Spinal cord (tissue), 10 donors: Measurements from ENCODE around the gene GMCL1. TPM values are rescaled to one million over a fixed set of nuclear protein-coding genes. Genes with fewer than 3 reads are reported as not detected.

Experiments used
- DNase-seq, 6 donors: peaks; one replicate each; pipeline versions ENCODE4 v3.0.0 to v3.0.0-alpha.2; 2013 to 2015; ENCODE audit warnings: low spot score in 6 of 6, low read depth in 4 of 6
- H3K27ac ChIP-seq: one replicate; pipeline ENCODE4 v1.5.1; 2013; ENCODE audit warnings: low read depth, low read length, control low read depth
- H3K27me3 ChIP-seq: one replicate; pipeline ENCODE4 v1.6.1; 2013; ENCODE audit warnings: low read length; ENCODE audit not compliant: control insufficient read depth, insufficient read depth
- H3K36me3 ChIP-seq: one replicate; pipeline ENCODE4 v1.6.1; 2013; ENCODE audit warnings: low read length; ENCODE audit not compliant: control insufficient read depth, insufficient read depth
- H3K4me1 ChIP-seq: one replicate; pipeline ENCODE4 v1.6.1; 2013; ENCODE audit warnings: low read length; ENCODE audit not compliant: control insufficient read depth, insufficient read depth
- H3K4me3 ChIP-seq: one replicate; pipeline ENCODE4 v1.5.1; 2013; ENCODE audit warnings: low read depth, low read length, control low read depth
- H3K9me3 ChIP-seq: one replicate; pipeline ENCODE4 v1.6.1; 2013; ENCODE audit warnings: low read length; ENCODE audit not compliant: control insufficient read depth, insufficient read depth
- WGBS: methylation state at CpG from one replicate; pipeline ENCODE4 v1.1.5; 2013; ENCODE audit warnings: missing lambda C conversion rate; ENCODE audit not compliant: insufficient coverage; 5-methylcytosine and 5-hydroxymethylcytosine counted together
- polyA plus RNA-seq, 2 donors: library from polyadenylated mRNA; unstranded; fragments of 120-200 nt; gene quantifications; one replicate each; pipeline ENCODE4 v1.2.1, GENCODE V29; 2013; ENCODE audit not compliant: insufficient read length in 2 of 2
- total RNA-seq, 2 donors: library from RNA; depleted of rRNA in 1 of 2; stranded (reverse); fragments of 120-200 nt in 1 of 2; fragments of >200 nt in 1 of 2; gene quantifications; one replicate each; pipeline versions ENCODE4 v1.2.3 to v1.2.4, GENCODE V29; 2013 to 2014
- donor health status: healthy.

Gene GMCL1
- total and polyA plus RNA-seq, 4 donors: 12.7 to 17.2 (median 14.1) TPM

DNA sequence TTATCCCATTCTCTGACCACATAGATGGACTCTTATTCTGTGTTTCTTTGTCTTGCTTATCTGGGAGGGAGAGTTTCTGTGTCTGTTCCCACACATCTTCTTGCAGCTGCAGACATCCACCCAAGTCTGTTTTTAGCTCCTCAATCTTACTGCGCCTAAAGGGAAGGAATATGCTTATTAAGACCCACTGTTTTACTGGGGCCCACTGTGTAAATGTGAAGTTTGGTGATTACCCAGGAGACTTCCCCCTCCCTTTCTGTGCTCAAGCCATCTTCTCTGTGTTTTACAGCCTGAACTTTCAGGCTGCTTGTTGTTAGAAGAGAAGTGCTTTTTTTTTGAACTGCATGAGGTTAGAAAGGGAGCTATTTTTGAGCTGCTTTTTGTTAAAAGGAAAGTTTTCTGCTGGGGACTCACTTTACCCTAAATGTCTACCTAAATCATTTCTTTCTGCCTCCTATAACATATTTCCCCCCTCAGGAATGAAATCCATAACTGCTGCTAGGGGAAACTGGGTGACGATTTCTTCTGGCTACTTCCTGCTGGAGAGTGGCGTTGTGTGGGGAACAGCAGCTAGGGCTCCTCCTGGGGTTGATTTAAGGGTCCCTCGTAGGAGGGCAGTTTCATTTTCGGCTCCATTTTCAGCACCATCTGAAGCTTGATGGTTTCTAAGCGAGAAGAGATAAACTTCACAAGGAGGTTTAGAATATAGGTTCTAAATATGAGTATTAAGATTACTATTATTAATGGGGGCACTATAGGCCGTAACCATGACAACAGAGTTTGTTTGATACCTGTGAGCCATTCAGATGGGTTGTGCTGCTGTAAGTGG lies 39.5 kb upstream of the GMCL1 start:
- 20% methylated on average over 1 of the region's 7 CpGs for WGBS
- H3K27ac ChIP-seq: peak overlapping the region; percentile 91
- no peaks in the 10 kb centered on the region for H3K9me3 ChIP-seq
- peak overlapping the region; percentile 18 for H3K4me3 ChIP-seq
- no peaks in the 10 kb centered on the region for H3K27me3 ChIP-seq
- no peaks in the 10 kb centered on the region for H3K36me3 ChIP-seq
- peak in 3 of 6 donors; percentile 38 to 82 (median 60) for DNase-seq
- H3K4me1 ChIP-seq: peaks cover 5% of the 10 kb centered on the region

DNA sequence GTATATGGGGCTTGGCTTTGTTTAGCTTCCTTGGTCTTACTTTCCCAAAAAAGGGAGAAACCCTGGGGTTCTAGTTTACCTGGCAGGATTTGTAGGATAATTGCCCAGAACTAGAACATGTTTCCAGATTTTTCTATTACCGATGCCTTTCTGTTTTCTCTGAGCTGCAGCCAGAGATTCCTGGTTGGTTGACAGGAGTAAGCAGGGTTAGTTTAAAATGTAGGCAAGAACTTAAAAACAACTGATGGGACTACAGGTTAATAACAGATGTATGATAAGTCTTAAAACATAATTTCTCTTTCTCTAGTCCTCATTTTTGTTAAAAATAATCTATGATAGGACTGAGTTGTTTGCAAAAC lies 38.9 kb upstream of the GMCL1 start:
- Histone ChIP-seq H3K4me1 (peaks cover 5% of the 10 kb centered on the region), H3K4me3 (peak overlapping the region; percentile 18)
- no CpG with 5 or more reads among the region's 1 CpG for WGBS

DNA sequence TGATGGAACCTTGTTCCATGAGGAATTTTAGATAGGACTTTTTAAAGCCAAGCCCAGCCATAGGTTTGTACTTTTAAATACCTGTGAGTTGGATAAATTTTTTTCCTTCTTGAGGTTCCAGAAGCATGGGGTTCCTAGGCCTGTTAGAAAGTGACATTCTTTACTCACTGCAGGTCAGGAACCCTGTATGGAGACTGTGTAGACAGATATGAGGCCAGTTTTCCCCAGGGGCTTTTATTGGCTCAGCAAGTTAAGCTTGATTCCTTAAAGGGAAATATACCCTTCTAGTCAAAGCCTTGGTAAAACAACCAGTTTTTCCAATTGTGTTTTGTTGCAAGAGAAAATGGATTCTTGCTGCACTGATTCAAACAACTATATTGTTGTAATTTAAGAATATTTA lies 38.4 kb upstream of the GMCL1 start:
- Histone ChIP-seq H3K4me3 (no peak overlapping the region), H3K27me3 (no peaks in the 10 kb centered on the region), H3K27ac (peak overlapping the region; percentile 91), H3K36me3 (no peaks in the 10 kb centered on the region), H3K4me1 (peaks cover 5% of the 10 kb centered on the region), H3K9me3 (no peaks in the 10 kb centered on the region)
- peak in 2 of 6 donors; percentile 6 to 23 for DNase-seq

More for the DNA sequence above, 38.9 kb upstream of the GMCL1 start:
- no peaks in the 10 kb centered on the region for H3K27me3 ChIP-seq
- peak overlapping the region; percentile 91 for H3K27ac ChIP-seq
- no peak for DNase-seq
- no peaks in the 10 kb centered on the region for H3K9me3 ChIP-seq
- no peaks in the 10 kb centered on the region for H3K36me3 ChIP-seq

DNA sequence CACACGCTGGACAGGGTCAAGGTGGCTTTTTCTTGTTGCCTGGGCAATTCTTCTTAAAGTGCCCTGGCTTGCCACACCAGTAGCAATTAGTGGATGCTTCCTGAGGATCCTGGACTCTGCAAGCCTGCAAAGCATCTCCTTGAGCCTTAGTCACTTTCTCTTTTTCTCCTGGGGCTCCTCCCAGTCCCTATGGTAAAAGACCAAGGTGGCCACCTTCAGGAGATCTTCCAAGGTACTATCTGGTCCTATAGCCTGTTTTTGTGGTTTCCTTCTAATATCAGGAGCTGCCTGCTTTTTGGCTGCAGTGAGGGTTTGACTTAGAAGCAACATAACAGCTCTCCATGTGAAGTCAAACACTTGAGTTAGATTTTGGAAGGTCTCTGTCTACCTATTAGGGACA lies 33.3 kb upstream of the GMCL1 start:
- Histone ChIP-seq H3K9me3 (no peaks in the 10 kb centered on the region), H3K27ac (no peak overlapping the region), H3K4me3 (no peak overlapping the region), H3K36me3 (no peaks in the 10 kb centered on the region), H3K27me3 (no peaks in the 10 kb centered on the region), H3K4me1 (peaks cover 4% of the 10 kb centered on the region)
- WGBS: 91% methylated on average over 1 of the region's 1 CpG
- no peak for DNase-seq

DNA sequence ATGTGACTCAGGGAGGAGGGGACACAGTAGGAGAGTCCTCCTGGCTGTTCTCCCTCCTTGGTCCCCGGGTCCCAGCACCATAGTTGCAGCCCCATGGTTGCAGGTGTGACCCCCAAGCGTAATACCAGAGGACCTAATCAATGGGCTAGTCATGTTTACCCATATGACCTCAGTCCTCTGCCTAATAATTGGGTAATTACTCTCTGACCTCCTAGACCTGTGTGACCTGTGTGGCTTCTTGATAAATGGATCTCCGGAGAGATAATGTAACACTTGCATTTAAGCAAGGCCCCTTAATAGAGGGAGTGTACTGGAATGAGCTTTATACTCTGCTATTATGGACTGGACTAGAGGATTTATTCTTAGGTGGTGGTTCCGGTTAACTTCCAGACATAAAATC lies 32.2 kb upstream of the GMCL1 start:
- Histone ChIP-seq H3K36me3 (no peaks in the 10 kb centered on the region), H3K9me3 (no peaks in the 10 kb centered on the region), H3K27me3 (no peaks in the 10 kb centered on the region), H3K27ac (no peak overlapping the region), H3K4me3 (no peak overlapping the region), H3K4me1 (peaks cover 4% of the 10 kb centered on the region)
- WGBS: 55% methylated on average over 2 of the region's 4 CpGs
- no peak for DNase-seq

DNA sequence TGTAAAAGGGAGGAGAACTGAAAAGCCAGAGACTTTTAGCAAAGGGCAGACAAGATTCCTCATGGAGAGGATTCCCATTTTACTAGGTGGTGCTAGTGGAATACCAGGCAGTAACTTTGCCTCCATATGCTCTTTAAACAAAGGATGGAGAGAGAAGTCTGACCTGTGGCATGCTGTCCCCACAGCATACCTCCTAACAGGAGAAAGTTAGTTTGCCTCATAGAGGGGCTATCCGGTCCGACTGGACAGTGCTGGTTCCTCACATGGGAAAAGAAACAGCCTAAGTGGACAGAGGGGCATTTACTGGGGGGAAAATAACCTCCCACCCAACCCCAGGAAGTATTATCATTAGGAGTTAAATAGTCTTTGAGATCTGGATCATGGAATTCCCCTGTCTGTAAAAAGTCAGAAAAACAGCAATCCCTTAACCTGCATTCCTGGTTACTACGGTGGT lies 31.6 kb upstream of the GMCL1 start:
- Histone ChIP-seq H3K4me1 (peaks cover 4% of the 10 kb centered on the region), H3K36me3 (no peaks in the 10 kb centered on the region), H3K9me3 (no peaks in the 10 kb centered on the region), H3K27me3 (no peaks in the 10 kb centered on the region), H3K27ac (peak overlapping the region; percentile 84), H3K4me3 (no peak overlapping the region)
- WGBS: 17% methylated on average over 1 of the region's 3 CpGs
- no peak for DNase-seq

DNA sequence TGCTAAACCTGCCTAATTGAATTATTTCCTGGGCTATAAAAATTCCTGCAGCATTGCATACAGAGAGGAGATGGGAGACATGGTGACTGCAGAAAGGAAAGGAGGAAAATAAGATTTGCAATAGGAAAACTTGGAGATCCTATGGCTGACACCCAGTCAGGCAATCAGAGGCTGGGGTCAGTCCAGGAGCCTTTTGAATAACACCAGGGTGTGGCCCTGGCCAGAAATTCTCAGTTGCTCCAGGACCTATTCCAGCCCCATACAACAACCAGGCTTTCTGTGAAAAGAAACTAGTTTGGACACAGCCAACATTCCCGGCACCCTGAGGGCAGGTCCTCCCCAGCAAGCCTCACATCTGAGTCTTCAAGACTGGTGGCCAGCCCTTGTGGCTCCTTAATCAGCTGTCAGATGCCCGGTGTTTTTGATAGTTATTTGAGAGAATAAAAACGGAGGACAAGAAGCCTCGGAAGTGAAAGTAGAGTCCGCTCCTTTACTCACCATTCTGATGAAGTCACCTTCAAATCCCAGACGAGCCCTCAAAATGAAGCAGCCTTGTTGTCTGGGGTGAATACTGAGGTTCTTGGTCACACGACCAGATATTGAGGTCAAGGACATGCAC lies 31.1 kb upstream of the GMCL1 start:
- Histone ChIP-seq H3K4me1 (peaks cover 4% of the 10 kb centered on the region), H3K27me3 (no peaks in the 10 kb centered on the region), H3K4me3 (peak overlapping the region; percentile 37), H3K27ac (peak overlapping the region; percentile 84), H3K9me3 (no peaks in the 10 kb centered on the region), H3K36me3 (no peaks in the 10 kb centered on the region)
- 8% methylated on average over 1 of the region's 7 CpGs for WGBS
- peak in 2 of 6 donors; percentile 50 to 55 for DNase-seq

DNA sequence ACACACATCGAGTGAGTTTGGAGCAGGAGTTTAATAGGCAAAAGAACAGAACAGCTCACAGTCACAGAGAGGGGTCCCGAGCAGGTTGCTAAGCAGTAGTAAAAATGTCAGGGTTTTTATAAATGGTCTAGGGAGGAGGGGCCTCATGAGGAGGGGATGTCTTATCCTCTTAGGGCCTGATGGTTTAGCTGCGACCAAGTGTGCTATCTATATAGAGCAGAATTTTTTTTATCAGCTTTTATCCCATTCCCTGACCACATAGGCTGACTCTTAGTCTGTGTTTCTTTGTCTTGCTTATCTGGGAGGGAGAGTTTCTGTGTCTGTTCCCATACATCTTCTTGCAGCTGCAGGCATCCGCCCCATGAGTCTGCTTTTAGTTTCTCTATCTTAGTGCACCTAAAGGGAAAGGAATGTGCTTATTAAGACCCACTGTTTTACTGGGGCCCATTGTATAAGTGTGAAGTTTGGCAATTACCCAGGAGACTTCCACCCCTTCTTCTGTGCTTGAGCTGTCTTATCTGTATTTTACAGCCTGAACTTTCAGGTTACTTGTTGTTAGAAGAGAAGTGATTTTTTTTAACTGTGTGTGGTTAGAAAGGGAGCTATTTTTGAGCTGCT lies 30.4 kb upstream of the GMCL1 start:
- peaks cover 4% of the 10 kb centered on the region for H3K4me1 ChIP-seq
- H3K27ac ChIP-seq: peak overlapping the region; percentile 84
- 8% methylated on average over 2 of the region's 4 CpGs for WGBS
- H3K36me3 ChIP-seq: no peaks in the 10 kb centered on the region
- H3K9me3 ChIP-seq: no peaks in the 10 kb centered on the region
- peak in 2 of 6 donors; percentile 41 to 78 for DNase-seq
- H3K27me3 ChIP-seq: no peaks in the 10 kb centered on the region
- peak overlapping the region; percentile 37 for H3K4me3 ChIP-seq

DNA sequence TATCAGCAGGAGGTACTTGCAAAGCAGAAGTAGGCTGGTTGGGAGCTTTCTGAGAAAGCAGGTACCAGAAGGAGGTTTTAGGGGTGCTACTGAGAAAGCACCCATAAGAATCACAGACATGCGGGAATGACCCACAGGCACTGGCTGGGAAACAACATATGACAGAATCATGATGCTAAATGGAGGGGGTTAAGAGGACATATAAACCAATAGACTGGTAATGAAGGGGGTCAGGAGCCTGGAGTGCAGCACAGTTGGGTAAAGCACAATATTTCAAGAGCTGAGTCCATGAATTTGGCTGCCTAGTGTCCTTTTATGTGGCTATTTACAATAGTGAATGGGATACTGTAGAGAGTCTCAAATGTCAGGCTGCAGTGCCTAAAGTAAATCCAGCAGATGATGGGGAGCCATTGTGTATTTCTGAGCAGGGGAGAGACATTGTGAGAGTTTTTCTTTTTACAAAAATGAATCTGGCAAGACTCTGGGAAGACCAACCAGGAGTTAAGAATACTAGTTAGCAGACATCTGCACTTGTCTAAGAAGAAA lies 27.6 kb upstream of the GMCL1 start:
- Histone ChIP-seq H3K36me3 (no peaks in the 10 kb centered on the region), H3K4me3 (no peak overlapping the region), H3K27me3 (no peaks in the 10 kb centered on the region), H3K27ac (no peak overlapping the region), H3K4me1 (peaks cover 4% of the 10 kb centered on the region), H3K9me3 (no peaks in the 10 kb centered on the region)
- DNase-seq: peak in 1 of 6 donors; percentile 6
- 56% methylated on average over 1 of the region's 1 CpG for WGBS
